Fibroblast of upper back skin (primary cell): Measurements from ENCODE around the gene C1orf74.

ENCODE experiments used
- DNase-seq: peaks from one replicate; pipeline ENCODE4 v3.0.0-alpha.2; 2013

Gene C1orf74

GRCh38 chr1:209784265-209785169, at the start of gene C1orf74:
TSS of gene C1orf74 (minus strand) at chr1:209784559. CDS start at chr1:209783634, 925 bp downstream.
- peak; percentile 98 for DNase-seq

GRCh38 chr1:209831615-209832014, 47.3 kb upstream of the C1orf74 start:
- DNase-seq = peak; percentile 66

- no peak for DNase-seq
Observed at GRCh38 chr1:209830722-209831121, 46.4 kb upstream of the C1orf74 start.

GRCh38 chr1:209829716-209830115, 45.4 kb upstream of the C1orf74 start:
- no peak for DNase-seq

- peak; percentile 96 for DNase-seq
Observed at GRCh38 chr1:209827384-209828262, 43.3 kb upstream of the C1orf74 start, which contains the start of gene UTP25. TSS of gene UTP25 (plus strand) at chr1:209827972. CDS start at chr1:209828064, 92 bp downstream.

- no peak for DNase-seq
Observed at GRCh38 chr1:209825591-209826434, 41.5 kb upstream of the C1orf74 start.

- DNase-seq = peak; percentile 78
Observed at GRCh38 chr1:209823143-209824041, 39.0 kb upstream of the C1orf74 start.

GRCh38 chr1:209822706-209823105, 38.3 kb upstream of the C1orf74 start:
- no peak for DNase-seq

- no peak for DNase-seq
Observed at GRCh38 chr1:209820986-209821385, 36.6 kb upstream of the C1orf74 start.

GRCh38 chr1:209819058-209819457, 34.7 kb upstream of the C1orf74 start:
- no peak for DNase-seq

- DNase-seq = no peak
Observed at GRCh38 chr1:209817691-209818090, 33.3 kb upstream of the C1orf74 start.

- DNase-seq = no peak
Observed at GRCh38 chr1:209816923-209817322, 32.6 kb upstream of the C1orf74 start.

- DNase-seq = no peak
Observed at GRCh38 chr1:209815931-209816341, 31.6 kb upstream of the C1orf74 start.

- no peak for DNase-seq
Observed at GRCh38 chr1:209815490-209815889, 31.1 kb upstream of the C1orf74 start.

- no peak for DNase-seq
Observed at GRCh38 chr1:209813902-209814301, 29.5 kb upstream of the C1orf74 start.

- DNase-seq = no peak
Observed at GRCh38 chr1:209810783-209811182, 26.4 kb upstream of the C1orf74 start.

GRCh38 chr1:209809611-209810010, 25.3 kb upstream of the C1orf74 start:
- DNase-seq = no peak

- DNase-seq = peak; percentile 92
Observed at GRCh38 chr1:209808059-209808581, 23.8 kb upstream of the C1orf74 start.

- no peak for DNase-seq
Observed at GRCh38 chr1:209807509-209807908, 23.1 kb upstream of the C1orf74 start.

- DNase-seq = peak; percentile 63
Observed at GRCh38 chr1:209805875-209806760, 21.8 kb upstream of the C1orf74 start, which contains the start of gene IRF6. TSS of gene IRF6 (minus strand) at chr1:209806142. CDS start at chr1:209801413, 4,729 bp downstream.
